NCI-H187 treated with DMSO at 0.1 percent for 48 hours (cell line): ENCODE measurements around the gene WRAP53.
A peak's percentile ranks its signal among the peaks of the same experiment; 100 is the strongest.

Source experiments
- DNase-seq: peaks from one replicate; lab custom pipeline; 2025; lab: John Stamatoyannopoulos, UW

Gene WRAP53

GRCh38 chr17:7709031-7709430 is 20.8 kb downstream of the WRAP53 start:
- DNase-seq: no peak

GRCh38 chr17:7710301-7710700 is 22.0 kb downstream of the WRAP53 start:
- DNase-seq: no peak

DNA sequence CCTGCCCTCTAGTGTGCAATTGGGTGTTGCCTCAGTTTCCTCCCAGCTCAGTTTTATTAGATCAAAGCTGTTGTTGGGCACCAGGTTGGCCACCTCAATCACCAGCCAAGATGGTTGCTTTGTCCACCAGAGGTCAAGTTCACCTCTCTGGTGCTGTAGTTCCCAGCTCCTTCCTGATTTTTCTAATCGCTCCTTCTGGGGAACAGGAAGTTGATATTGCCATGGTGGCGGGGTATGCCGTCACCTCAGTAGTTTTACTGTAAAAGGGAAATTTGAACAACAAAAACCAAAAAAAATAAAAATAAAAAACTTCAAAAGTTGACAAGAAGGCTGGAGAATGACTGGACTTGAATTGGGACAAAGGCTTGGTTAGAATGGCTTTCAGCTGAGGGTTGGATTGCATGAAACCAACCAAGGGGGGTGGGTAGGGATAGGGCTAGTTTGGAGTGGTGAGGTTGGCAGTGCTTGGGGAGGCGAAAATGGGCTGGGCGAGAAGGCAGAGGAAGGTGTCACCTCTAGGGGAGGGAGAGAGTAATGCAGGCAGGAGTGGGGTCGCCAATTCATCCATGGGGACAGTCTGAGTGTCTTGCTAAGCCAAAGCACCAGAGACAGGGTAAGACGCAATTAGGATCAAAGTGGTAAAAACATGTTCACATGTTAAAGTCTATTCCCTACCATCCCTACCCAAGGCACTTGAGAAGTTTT is 22.9 kb downstream of the WRAP53 start:
- no peak for DNase-seq

DNA sequence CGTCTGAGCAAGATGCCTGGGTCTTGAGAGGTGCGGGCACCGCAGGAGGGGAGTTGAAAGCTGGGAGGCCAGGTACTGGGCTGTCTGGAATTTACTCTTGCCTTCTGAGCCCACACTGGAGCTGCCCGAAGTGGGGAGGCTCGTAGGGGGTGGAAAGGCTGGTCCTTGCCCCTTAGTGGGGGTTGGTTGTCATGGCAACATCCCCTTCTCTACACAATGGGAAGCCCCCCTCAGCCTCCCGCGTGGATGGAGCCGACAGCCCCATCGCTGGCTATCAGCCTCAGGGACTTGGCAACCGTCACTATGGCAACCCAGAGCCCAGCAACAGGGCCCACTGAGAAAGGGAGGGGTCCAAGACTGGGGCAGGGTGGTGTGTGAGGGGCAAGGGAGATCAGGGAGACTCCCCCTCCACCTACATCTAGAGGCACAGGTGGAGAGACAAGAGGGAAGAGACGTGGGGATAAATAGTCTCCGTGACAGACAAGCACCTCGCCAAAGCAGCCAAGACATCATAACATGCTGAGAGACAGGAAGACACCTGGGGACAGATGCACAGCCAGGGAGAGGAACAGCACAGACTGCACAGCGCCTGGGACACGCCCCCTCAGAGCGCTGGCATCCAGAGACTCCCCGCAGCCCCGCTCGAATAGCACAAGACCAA is 24.0 kb downstream of the WRAP53 start:
- no peak for DNase-seq

- no peak for DNase-seq
These were observed 25.5 kb downstream of the WRAP53 start for GRCh38 chr17:7713782-7714181.

GRCh38 chr17:7714721-7715594 is 26.7 kb downstream of the WRAP53 start:
- no peak for DNase-seq

- DNase-seq: no peak
These were observed 27.9 kb downstream of the WRAP53 start for GRCh38 chr17:7715936-7716886.

GRCh38 chr17:7716901-7717755 is 28.9 kb downstream of the WRAP53 start, which contains the start of gene DNAH2:
Gene DNAH2 (plus strand): TSS chr17:7717744. CDS start chr17:7719735, 1,991 bp downstream.
- peak; percentile 55 for DNase-seq

- DNase-seq: no peak
These were observed 29.6 kb downstream of the WRAP53 start for GRCh38 chr17:7717756-7718350.

GRCh38 chr17:7719661-7720060 is 31.4 kb downstream of the WRAP53 start:
- DNase-seq: no peak

- no peak for DNase-seq
These were observed 31.8 kb downstream of the WRAP53 start for GRCh38 chr17:7720125-7720524.

- DNase-seq: no peak
These were observed 33.3 kb downstream of the WRAP53 start for GRCh38 chr17:7721612-7722011.

DNA sequence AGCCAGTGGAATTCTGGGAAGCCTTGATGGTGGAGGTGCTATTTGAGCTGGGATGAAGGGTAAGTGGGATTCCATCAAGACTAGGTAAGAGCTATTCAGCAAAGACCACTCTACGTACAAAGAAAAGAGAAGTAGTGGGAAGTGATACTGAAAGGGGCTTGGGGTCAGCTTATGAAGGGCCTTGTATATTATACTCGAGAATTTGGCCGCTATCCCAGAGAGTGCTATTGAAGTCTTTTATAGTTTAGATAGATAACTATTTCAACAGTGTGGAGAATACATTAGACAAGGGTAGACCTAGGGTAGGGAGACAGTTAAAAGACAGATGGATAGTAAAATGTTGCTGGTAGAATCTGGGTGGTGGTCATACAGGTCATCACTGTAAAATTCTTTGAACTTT is 39.6 kb downstream of the WRAP53 start:
- DNase-seq: no peak

DNA sequence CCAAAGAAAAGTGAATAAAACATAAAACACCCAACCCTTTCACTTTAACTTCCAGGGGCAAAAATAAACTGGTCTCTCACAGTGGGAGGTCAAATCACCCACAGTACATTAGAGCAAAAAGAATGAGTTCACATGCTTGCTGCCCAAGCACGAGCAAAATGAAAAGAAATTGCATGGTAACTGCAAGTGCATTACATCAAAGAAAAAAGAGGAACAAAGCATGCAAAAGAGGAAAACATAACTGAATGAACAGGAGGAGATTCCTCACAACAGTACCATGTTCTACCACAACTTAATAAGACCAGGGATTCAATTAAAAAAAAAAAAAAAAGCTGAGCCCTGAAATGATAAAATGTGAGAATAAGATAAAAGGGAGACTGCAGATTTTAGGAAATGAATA is 41.5 kb downstream of the WRAP53 start:
- DNase-seq: no peak

- DNase-seq: no peak
These were observed 44.8 kb downstream of the WRAP53 start for GRCh38 chr17:7732981-7733539.

DNA sequence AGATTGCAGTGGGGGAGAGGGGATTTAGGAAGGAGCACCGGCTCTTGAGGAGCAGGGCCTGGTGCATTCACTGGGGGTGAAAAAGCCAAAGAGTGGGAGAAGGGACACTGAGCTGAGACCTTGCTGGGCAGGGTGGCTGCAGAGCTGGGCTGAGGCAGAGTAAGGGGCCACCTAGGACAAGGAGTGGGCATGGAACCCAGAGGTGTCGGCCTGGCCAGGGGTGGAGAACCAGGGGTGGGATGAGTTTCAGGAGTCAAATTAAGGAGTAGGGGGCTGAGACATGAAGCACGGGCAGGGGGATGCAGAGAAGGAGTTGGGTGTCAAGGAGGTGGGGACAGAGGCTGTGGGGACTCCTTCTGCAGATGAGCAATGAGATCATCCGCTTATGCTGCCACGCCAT is 49.3 kb downstream of the WRAP53 start:
- DNase-seq: no peak

- DNase-seq: no peak
These were observed 51.5 kb downstream of the WRAP53 start for GRCh38 chr17:7739746-7740145.

DNA sequence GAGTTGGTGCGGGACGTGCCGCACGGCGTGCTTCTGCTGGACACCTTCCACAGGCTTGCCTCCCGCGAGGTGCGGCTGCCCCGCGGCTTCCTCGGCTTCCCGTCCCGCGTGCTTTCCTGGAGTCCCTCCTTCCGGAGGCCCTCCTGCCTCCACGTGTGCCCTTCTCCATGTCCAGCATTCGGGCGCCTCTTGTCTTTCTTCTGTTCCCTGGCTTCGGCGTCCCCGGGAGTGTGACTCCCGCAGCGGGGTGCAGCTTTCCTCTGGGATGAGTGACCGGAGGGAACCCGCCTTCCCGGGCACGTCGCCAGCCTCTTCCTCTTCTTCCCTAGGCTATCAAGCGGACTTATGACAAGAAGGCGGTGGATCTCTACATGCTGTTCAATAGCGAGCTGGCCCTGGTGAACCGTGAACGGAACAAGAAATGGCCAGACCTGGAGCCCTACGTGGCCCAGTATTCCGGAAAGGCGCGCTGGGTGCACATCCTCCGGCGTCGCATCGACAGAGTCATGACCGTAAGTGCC is 52.3 kb downstream of the WRAP53 start:
- no peak for DNase-seq

- DNase-seq: no peak
These were observed 54.5 kb downstream of the WRAP53 start for GRCh38 chr17:7742729-7743128.

- no peak for DNase-seq
These were observed 56.1 kb downstream of the WRAP53 start for GRCh38 chr17:7744416-7744815.
